AG04450 (cell line): ENCODE results near the gene SRD5A3. TPM values are rescaled to one million over a fixed set of nuclear protein-coding genes. Genes with fewer than 3 reads are reported as not detected.
"Not testable (repeated sequence)": the region's sequence is repeated elsewhere in the genome, so short reads cannot be mapped to it uniquely, and the experiment has no call there.

Experiments used
- CTCF ChIA-PET: fragments of 300-600, 350-600 bp; formaldehyde crosslinking; extraction: SDS; loops from one replicate; lab custom pipeline; 2022; ENCODE audit warnings: antibody characterized with exemption, inconsistent platforms; lab: Charles Lee
- POLR2A ChIA-PET: fragments of 350-600 bp; formaldehyde crosslinking; extraction: SDS; loops from one replicate; lab custom pipeline; 2021; ENCODE audit warnings: antibody characterized with exemption, inconsistent platforms; lab: Yijun Ruan, JAX
- DNase-seq: peaks from one replicate; pipeline ENCODE4 v3.0.0-alpha.2; 2011; ENCODE audit warnings: low read depth, low spot score
- H3K27ac ChIP-seq: one replicate; pipeline ENCODE4 v1.5.1; 2012; ENCODE audit warnings: low read depth, low read length, control low read depth
- H3K27me3 ChIP-seq: one replicate; pipeline ENCODE4 v1.6.0; 2012; ENCODE audit warnings: low read length; ENCODE audit not compliant: control insufficient read depth, insufficient read depth
- H3K4me3 ChIP-seq: 2 replicates; pipeline ENCODE4 v1.5.1; 2011; ENCODE audit warnings: mild to moderate bottlenecking, low read depth, low read length, control low read depth
- H3K9me3 ChIP-seq: 2 replicates; pipeline ENCODE4 v1.5.1; 2012; ENCODE audit warnings: low read length; ENCODE audit not compliant: control insufficient read depth, insufficient read depth
- polyA plus RNA-seq: library from polyadenylated mRNA; depleted of rRNA; stranded (reverse); fragments of >200 nt; gene quantifications from 2 replicates; pipeline ENCODE4 v1.2.3, GENCODE V29; 2011
- TF ChIP-seq, protein P1 (sequence below): IDR thresholded peaks from 2 replicates; pipeline ENCODE4 v1.5.1; 2011; ENCODE audit warnings: low read depth, low read length, control low read depth, inconsistent platforms

The SRD5A3 gene
- polyA plus RNA-seq, 1 experiment, result 15.8 TPM

GRCh38 chr4:55345054-55345453, 988 bp upstream of the SRD5A3 start:
- TF ChIP-seq, protein P1, sequence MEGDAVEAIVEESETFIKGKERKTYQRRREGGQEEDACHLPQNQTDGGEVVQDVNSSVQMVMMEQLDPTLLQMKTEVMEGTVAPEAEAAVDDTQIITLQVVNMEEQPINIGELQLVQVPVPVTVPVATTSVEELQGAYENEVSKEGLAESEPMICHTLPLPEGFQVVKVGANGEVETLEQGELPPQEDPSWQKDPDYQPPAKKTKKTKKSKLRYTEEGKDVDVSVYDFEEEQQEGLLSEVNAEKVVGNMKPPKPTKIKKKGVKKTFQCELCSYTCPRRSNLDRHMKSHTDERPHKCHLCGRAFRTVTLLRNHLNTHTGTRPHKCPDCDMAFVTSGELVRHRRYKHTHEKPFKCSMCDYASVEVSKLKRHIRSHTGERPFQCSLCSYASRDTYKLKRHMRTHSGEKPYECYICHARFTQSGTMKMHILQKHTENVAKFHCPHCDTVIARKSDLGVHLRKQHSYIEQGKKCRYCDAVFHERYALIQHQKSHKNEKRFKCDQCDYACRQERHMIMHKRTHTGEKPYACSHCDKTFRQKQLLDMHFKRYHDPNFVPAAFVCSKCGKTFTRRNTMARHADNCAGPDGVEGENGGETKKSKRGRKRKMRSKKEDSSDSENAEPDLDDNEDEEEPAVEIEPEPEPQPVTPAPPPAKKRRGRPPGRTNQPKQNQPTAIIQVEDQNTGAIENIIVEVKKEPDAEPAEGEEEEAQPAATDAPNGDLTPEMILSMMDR, result no peak
- no peak for DNase-seq
- CTCF ChIA-PET, result interaction anchor here (0.6 to 3.2 kb wide), 33 partner anchors 11 to 521 kb away, joined by 3 to 53 read pairs (median 5); partner anchors contain the start of genes CLOCK and TMEM165
- no peak overlapping the region for H3K4me3 ChIP-seq
- no peak overlapping the region for H3K27ac ChIP-seq
- no peaks in the 10 kb centered on the region for H3K9me3 ChIP-seq
- POLR2A ChIA-PET, result interaction anchor here (1.3 kb wide), 1 partner anchor 50 kb away, joined by 7 read pairs; the partner anchor contains the start of gene TMEM165
- no peaks in the 10 kb centered on the region for H3K27me3 ChIP-seq

DNA sequence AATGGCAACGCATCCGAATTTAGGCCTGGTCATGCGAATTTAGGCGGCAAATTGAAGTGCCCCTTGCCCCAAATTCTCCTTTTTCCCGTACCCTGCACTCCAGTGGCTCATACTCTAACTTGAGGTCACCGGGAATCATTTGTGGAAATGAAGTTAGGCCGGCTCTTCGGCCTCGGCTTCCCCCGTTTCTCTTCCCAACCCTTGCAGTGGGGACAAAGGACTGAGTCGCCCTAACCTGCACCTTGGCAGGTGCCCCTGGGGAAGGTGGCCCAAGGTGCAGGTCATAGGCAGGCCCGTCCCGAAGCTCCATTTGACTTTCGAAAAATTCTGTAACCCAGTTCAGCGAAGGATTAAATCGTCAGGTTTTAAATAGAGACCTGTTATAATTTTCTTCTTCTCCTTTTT, 811 bp downstream of the SRD5A3 start:
- Histone ChIP-seq H3K9me3 (no peaks in the 10 kb centered on the region), H3K4me3 (peak overlapping the region; percentile 71), H3K27me3 (no peaks in the 10 kb centered on the region), H3K27ac (peak overlapping the region; percentile 63)
- POLR2A ChIA-PET, result no interaction called here
- TF ChIP-seq, protein P1, result no peak
- CTCF ChIA-PET, result interaction anchor here (0.6 to 3.2 kb wide), 22 partner anchors 9 to 521 kb away, joined by 3 to 53 read pairs (median 5); partner anchors contain the start of genes CLOCK and TMEM165
- no peak for DNase-seq

GRCh38 chr4:55347610-55348228, 1.7 kb downstream of the SRD5A3 start:
- ChIA-PET CTCF (interaction anchor here (0.9 to 3.2 kb wide), 11 partner anchors 8 to 520 kb away, joined by 3 to 53 read pairs (median 5); partner anchors contain the start of genes CLOCK and TMEM165), POLR2A (no interaction called here)
- H3K27ac ChIP-seq, result no peak overlapping the region
- no peak for DNase-seq
- no peaks in the 10 kb centered on the region for H3K27me3 ChIP-seq
- no peak overlapping the region for H3K4me3 ChIP-seq
- TF ChIP-seq, protein P1, result no peak
- H3K9me3 ChIP-seq, result no peaks in the 10 kb centered on the region

- TF ChIP-seq, protein P1, result no peak
- Histone ChIP-seq H3K9me3 (no peaks in the 10 kb centered on the region), H3K27ac (no peak overlapping the region), H3K4me3 (no peak overlapping the region), H3K27me3 (no peaks in the 10 kb centered on the region)
- ChIA-PET CTCF (no interaction called here), POLR2A (interaction anchor here (0.9 kb wide), 1 partner anchor 47 kb away, joined by 3 read pairs; the partner anchor contains the start of gene TMEM165)
- no peak for DNase-seq
Observed at GRCh38 chr4:55348466-55348865, 2.4 kb downstream of the SRD5A3 start.

DNA sequence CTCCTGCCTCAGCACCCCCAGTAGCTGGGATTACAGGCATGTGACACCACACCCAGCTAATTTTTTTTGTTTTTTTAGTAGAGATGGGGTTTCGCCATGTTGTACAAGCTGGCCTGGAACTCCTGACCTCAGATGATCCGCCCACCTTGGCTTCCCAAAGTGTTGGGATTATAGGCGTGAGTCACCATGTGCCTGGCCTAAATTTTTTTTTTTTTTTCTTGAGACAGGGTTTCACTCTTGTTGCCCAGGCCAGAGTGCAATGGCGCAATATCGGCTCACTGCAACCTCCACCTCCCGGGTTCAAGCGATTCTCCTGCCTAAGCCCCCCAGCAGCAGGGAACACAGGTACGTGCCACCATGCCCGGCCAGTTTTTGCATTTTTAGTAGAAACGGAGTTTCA, 4.8 kb downstream of the SRD5A3 start:
- H3K27me3 ChIP-seq, DNase-seq, H3K4me3 ChIP-seq, CTCF ChIA-PET, H3K9me3 ChIP-seq, H3K27ac ChIP-seq: not testable (repeated sequence)
- POLR2A ChIA-PET, result interaction anchor here (0.7 kb wide), 1 partner anchor 35 kb away, joined by 3 read pairs; no protein-coding TSS in a partner anchor
